ENCODE measurements around the gene CRIM1.

CRIM1 gene

GRCh38 chr2:36354811-36355150 is 797 bp upstream of the CRIM1 start:
- no peak for TF ChIP-seq CTCF (conservative IDR thresholded peaks at IDR 0.05)
- no peak for TF ChIP-seq ZFX (IDR thresholded peaks at IDR 0.05)
- H3K27ac ChIP-seq = no peak overlapping the region

GRCh38 chr2:36355890-36356297 is 316 bp downstream of the CRIM1 start:
- H3K27ac ChIP-seq = peak overlapping the region; percentile 48
- TF ChIP-seq ZFX (IDR thresholded peaks at IDR 0.05) = no peak
- no peak for TF ChIP-seq CTCF (conservative IDR thresholded peaks at IDR 0.05)

GRCh38 chr2:36356298-36356989 is 866 bp downstream of the CRIM1 start:
- TF ChIP-seq ZFX (IDR thresholded peaks at IDR 0.05) (no peak), CTCF (conservative IDR thresholded peaks at IDR 0.05) (no peak)
- peak overlapping the region; percentile 48 for H3K27ac ChIP-seq

GRCh38 chr2:36356990-36357846 is 1.6 kb downstream of the CRIM1 start:
- no peak for TF ChIP-seq ZFX (IDR thresholded peaks at IDR 0.05)
- TF ChIP-seq CTCF (conservative IDR thresholded peaks at IDR 0.05) = no peak
- peak overlapping the region; percentile 48 for H3K27ac ChIP-seq

GRCh38 chr2:36357847-36358659 is 2.5 kb downstream of the CRIM1 start:
- no peak overlapping the region for H3K27ac ChIP-seq
- TF ChIP-seq CTCF (conservative IDR thresholded peaks at IDR 0.05) (no peak), ZFX (IDR thresholded peaks at IDR 0.05) (no peak)

GRCh38 chr2:36359067-36359466 is 3.5 kb downstream of the CRIM1 start:
- H3K27ac ChIP-seq = no peak overlapping the region
- TF ChIP-seq CTCF (conservative IDR thresholded peaks at IDR 0.05) = peak; percentile 50
- no peak for TF ChIP-seq ZFX (IDR thresholded peaks at IDR 0.05)

Data from C4-2B (cell line).